Right hindlimb (tissue), 1 donor: ENCODE results near the gene FSTL3.
"Not testable (repeated sequence)": the region's sequence is repeated elsewhere in the genome, so short reads cannot be mapped to it uniquely, and the experiment has no call there.

Experiments used
- DNase-seq: peaks from one replicate; pipeline ENCODE4 v3.0.0-alpha.2; 2018

FSTL3 gene

DNA sequence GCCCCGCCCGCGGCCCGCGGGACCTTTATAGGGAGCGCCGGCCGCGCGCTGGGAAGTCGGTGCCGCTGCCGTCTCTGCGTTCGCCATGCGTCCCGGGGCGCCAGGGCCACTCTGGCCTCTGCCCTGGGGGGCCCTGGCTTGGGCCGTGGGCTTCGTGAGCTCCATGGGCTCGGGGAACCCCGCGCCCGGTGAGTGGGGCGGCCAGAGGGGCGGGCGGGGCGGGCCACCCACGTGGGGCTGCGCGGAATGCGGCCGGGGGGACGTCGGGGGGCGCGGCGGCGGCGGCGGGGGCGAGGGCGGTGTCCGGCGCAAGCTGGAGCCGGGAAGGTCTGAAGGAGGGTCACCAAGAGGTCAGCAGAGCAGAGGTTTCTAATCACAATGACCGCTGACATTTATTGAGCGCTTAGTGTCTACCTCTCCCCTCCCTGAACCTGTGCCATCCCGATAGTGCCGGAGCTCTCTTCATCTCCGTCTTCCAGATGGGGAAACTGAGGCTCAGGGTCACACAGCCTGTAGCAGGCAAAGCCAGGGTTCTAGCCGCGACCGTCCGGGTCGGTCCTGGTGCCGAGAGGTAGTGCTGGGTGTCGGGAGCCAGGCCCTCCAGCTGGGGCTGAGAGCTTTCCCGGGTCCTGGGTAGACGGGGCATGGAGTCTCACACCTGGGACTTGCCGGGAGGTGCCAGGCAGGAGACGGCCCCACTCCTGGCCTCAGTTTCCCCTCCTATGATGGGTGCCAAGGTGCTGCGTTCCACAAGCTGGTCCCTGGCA lies at the start of gene FSTL3:
Gene FSTL3 (plus strand): TSS at position 54 of the 767 bp plus-strand sequence. CDS start 32 bp downstream, at position 86.
- DNase-seq, result no peak

DNA sequence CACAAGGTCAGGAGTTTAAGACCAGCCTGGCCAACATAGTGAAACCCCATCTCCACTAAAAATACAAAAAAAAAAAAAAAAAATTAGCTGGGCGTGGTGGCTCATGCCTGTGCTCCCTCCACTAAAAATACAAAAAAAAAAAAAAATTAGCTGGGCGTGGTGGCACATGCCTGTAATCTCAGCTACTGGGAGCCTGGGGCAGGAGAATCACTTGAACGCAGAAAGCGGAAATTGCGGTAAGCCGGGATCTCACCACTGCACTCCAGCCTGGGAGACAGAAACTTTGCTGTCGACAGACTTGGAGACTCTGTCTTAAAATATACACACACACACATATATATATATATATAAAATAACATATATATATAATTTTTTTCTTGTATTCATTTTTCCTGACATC lies 49.6 kb upstream of the FSTL3 start:
- DNase-seq, result not testable (repeated sequence)

DNA sequence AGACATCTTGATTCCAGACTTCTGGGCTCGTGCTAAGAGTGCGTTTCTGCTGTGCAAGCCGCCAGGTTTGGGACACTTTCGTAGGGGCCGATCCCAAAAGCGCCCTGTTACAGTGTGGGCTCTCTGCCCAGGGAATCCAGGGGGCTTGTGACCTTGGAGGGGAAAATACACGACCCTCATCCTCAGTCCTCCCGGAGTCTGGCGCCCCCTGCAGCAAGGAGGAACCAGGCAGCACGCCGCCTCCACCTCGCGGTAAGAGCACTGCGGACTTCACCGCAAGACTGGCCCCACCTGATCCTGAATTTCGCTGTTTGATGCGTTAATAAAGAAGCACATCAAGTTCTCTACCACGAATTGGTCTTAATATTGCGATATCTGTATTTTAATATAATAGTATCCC lies 48.0 kb upstream of the FSTL3 start:
- no peak for DNase-seq

DNA sequence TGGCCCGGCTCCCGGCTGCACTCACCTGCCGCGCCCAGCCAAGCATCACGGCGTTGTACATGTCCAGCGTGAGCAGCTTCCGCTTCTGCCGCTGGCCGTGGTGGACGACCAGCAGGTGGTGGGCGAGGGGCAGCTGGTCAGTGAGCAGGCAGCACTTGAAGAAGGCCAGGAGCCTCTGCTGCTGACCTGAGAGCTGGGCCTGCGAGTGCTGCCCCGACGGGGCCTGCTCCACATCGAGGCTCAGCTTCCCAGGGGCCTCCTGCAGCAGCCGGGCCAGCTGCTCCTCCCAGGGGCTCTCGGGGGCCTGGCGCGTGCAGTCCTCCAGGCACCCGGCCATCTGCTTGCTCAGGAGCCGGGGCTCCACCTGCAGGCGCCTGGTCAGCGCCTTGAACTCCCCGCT lies 46.7 kb upstream of the FSTL3 start:
- not testable (repeated sequence) for DNase-seq

DNA sequence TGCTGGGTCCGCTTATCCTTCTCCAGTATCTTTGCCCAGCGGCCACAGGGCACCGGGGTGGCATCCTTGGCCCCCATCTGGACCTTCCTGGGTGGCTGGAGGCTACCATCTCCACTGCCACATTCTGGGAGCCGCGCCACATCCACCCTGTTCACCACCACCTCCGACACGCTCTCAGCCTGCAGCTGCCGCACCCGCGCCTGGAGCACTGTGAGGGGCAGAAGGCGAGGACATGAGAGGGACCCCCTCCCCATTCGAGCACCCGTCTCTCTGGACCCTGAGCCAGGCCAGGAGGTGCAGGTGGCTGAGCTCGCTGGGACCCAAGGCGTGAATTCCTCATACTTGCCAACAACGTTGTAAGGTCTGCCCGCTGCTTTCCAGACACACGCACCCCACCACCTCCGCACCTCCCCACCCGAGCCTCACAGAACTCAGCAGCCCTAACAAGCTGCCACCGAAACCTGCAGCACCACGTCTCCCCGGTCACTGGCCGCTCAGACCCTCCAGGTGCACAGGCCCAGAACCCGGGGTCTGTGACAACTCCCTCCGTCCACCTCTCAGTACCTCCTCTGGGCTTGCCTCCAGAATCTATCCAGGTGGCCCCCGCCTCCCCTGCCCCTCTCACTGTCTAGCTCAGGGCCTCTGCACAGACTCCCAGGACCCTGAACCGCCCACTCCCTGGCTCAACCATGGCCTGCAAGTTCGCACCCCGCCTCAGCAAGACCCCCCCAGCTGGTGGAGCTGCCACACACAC lies 46.1 kb upstream of the FSTL3 start:
- DNase-seq, result no peak

DNA sequence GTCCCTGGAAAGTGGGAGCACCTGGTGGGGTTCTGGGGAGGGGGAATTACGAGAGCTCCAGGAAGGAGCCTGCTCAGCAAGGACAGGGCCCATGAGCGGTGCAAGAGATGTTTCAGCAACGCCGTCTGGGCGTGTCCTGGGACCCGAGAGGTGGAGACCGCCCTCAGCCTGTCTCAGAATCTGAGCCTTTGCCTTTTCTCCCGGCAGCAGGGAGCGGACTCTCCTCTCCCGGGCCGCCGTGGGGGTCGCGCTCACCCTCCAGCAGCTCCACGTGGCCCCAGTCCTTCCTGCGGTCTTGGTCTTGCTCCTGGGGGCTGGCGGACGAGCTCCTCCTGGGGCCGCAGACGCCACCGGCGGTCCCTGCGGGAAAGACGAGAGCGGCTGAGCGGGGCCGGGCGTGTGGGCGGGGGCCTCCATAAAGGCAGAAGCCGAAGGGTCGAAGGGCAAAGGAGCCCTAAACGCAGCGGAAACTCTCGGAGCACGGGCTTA lies 43.6 kb upstream of the FSTL3 start:
- no peak for DNase-seq

DNA sequence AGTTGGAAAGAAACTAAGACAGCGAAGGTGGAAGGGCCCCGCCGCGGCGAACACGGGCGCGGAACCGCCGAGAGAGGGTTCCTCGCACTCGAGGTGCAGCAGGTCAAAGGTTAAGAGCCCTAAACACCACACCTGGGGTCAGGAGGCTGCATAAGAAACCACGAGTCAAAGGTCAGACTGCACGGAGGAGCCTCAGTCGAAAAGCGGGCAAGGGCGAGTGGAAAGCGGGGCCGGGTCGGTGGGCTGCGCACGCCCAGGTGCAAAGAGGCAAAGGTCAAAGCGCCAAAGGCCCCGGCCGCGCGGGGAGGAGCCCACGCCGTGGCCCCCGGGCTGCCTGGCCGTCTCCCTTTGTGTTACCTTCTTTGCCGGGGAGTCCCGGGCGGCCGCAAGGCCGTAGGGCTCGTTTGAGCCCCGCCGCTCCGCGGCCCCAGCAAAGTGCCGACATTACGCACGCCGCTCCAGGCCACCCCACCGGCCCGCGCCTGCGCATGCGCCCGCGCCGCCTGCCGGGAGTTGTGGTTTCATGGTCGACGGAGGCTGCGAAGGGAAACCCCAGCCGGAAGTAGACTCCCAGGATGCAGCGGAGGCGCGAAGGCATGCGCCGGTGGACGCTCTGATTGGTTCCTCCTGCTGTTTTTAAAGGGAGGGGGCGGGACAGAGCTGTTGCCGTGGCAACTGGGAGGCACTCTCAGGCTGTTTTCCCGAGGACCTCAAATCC lies 43.0 kb upstream of the FSTL3 start, which contains the start of gene POLRMT:
Gene POLRMT (minus strand): TSS at position 470 of the 718 bp plus-strand sequence. CDS start 25 bp downstream, at position 445.
- DNase-seq, result peak; percentile 99

DNA sequence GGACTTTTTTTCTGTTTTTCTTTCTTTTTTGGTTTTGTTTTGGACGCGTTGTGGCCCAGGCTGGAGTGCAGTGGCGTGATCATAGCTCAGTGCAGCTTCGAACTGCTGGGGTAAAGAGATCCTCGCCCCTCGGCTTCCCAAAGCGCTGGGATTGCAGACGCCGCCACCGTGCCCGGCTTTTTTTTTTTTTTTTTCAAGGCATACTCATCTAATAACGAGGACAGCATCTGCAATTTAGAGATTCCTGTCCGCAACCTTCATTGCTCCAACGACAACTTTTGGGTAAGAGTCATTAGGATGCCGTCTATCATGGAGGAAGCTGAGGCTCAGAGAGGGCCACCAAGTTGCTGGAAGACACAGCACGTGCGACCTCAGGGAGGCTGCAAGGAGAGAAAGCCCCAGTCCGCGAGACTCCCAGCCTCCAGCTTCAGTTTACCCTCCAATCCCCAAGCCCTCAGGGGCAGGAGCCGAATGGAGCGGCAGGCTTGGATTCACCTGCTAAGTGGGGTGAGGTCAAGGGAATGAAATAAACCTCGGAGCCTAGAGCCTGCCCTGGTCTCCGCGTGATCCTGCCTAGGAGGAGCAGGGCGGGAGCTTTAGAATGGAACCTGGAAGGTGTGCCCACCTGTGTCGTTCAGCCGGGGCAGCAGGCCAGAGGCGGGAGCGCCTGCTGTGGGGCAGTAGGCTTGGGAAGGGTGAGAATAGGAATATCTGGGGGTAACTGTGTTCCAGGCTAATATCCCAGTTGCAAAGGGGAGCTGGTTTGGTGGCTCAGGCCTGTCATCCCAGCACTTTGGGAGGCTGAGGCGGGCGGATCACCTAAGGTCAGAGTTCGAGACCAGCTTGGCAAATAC lies 42.2 kb upstream of the FSTL3 start:
- DNase-seq, result no peak

DNA sequence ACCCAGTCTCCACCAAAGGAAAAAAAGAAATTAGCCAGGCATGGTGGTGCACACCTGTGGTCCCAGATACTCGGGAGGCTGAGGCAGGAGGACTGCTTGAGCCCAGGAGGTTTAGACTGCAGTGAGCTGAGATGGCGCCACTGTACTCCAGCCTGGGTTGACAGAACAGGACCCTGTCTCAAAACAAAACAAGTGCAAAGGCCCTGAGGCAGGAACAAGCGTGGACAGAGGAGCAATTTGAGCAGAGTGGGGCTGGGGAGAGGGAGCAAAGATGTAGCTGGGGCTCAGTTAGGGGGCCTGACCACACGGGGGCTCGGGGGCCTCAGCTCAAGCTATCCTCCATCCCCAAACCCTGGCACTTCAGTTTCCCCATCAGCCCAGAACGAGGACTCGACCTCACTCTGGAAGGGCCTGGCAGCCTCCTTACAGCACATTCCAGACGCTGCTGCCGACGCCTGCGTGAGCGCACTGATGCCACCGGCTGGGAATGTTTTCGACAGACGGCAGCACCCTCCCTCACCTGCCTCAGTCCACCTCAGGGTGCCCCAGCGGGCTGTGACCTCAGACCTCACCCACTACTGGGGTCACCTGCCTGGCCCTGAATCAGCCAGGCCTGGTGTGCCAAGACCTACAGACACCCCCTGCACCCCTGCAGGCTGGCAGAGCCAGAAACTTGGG lies 41.1 kb upstream of the FSTL3 start:
- no peak for DNase-seq

DNA sequence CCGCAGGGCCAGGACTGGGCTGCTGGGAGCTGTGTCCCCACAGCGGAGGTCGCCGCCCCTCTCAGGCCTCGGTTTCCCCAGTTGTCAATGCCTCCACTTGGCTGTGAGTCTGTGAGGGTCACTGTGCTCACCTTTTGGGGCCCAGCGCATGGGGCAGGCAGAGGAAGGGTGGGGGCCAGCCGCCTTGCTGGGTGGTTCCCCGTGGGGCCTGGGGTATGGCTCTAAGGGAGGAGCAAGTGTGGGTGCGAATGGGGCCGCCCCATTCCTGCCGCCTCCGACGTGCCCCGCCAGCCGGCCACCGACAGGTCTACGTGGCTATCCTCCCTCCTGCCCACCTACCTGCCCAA lies 37.3 kb upstream of the FSTL3 start:
- DNase-seq, result no peak

DNA sequence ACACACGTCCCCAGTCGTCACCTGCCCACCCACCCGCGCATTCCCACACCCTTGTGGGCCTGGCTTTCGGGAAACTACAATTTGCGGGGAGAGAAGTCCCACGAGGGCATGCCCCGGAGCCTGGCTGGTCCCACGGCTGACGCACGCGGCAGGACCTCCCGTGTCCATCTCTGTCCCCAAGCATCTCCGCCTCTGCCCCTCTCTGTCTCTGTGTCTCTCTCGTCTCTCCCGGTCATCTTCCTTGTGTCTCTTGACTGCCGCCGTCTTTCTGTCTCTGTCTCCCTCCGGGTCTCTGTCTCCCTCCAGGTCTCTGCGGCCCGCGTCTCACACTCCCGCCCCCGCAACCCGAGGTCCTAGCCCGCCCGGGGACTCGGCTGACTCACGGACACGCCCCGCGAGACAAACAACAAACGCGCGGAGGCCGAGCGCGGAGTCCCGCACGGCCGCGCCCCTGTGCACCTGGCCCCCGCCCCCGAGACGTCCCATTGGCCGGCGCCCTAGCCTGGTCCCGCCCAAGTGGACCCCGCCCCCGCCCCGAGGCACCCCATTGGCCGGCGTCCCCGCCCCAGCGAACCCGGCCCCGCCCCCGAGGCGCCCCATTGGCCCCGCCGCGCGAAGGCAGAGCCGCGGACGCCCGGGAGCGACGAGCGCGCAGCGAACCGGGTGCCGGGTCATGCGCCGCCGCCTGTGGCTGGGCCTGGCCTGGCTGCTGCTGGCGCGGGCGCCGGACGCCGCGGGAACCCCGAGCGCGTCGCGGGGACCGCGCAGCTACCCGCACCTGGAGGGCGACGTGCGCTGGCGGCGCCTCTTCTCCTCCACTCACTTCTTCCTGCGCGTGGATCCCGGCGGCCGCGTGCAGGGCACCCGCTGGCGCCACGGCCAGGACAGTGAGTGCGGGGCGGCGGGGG lies 36.7 kb upstream of the FSTL3 start, which contains the start of gene FGF22:
Gene FGF22 (plus strand): TSS at position 627 of the 908 bp plus-strand sequence. CDS start 47 bp downstream, at position 674.
- peak; percentile 93 for DNase-seq

DNA sequence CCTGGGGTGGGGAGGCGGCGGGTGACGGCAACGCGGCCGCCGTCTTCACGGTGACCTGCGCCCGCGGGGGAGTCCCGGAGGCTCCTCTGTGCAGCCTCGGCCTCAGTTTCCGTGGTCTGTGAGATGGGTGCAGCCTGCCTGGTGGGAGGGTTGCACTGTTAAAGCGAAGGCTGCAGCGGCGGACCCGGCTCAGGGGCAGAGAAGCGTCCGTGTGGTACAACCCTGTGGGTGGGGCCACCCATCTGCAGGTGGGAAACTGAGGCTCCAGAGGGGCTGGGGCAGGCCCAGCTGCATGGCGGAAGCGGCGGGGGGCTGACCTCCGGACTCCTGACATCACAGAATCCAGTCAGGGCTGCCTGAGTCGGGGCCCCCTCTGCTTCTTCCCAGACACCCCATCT lies 36.0 kb upstream of the FSTL3 start:
- DNase-seq, result no peak

DNA sequence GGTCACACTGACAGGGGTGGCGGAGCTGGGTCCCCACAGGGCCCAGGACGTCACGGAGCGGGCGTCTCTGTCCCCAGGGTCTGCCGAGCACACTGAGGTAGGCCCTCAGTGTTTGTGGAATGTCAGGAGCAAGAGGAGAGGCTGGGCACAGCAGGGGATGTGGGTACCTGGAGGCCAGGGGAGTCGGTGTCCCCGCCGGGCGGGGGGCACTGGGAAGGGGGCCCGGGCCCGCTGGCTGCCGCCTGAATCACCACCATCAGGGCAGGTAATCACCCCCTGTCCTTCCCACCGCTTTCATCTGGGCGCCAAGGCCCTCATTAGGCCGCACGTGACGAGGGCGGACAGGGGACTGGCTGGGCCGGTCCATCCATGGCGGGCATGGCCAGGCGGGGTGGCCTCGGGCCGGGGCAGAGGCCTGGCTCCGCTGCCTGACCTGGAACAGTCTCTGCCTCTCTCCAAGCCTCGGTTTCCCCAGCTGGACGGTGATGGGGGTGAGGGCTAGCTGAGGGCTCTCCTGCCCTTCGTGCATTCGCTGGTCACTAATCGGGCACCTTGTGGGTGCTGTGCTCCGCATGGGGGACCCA lies 35.5 kb upstream of the FSTL3 start:
- no peak for DNase-seq

DNA sequence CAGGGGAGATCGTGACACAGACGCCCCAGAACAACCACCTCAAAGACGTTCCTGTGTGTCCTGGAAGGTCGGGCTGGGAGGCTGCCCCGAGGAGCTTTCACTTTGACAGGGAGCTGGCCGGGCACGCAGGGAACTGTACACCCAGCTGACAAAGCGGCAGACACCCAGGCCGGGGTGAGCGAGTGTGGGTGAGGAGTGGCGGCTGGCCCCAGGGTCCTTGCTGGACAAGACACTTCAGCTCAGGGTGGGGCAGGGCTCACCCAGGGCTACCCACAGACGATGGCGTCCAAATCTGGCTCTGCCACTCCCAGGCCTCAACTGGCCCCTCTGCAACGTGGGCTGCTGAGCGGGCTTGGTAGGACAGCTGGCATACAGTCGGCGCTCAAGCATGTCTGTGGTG lies 34.5 kb upstream of the FSTL3 start:
- no peak for DNase-seq

DNA sequence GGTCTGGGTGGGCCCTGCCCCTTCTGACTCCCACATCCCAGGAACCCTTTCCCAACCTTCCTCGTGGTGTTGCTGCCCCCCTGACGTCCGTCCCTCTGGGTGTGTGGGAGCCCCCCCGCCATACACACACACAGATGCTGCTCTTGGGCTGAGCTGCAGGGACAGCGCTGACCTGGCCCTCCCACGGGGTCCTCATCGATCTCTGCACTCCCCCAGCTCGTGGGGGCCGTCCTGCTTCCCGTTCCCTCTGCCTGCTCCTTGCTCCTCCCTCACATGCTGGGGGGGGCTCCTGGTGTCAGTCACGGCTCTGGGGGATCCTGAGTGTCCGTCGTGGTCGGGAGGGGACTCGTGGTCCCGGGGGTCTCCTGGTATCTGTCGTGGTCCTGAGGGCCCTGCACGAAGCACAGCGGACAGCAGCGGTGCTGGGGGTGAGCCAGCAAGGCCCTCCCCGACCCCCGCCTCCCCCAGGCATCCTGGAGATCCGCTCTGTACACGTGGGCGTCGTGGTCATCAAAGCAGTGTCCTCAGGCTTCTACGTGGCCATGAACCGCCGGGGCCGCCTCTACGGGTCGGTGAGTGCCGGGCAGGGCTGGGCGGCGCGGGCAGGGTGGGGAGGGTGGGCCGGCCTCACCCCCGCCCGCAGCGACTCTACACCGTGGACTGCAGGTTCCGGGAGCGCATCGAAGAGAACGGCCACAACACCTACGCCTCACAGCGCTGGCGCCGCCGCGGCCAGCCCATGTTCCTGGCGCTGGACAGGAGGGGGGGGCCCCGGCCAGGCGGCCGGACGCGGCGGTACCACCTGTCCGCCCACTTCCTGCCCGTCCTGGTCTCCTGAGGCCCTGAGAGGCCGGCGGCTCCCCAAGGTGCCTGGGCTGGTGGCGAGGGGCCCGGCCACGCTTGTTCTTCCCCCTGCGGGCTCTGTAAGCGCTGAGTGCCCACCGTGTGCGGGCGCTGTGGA lies 33.1 kb upstream of the FSTL3 start:
- DNase-seq, result no peak

DNA sequence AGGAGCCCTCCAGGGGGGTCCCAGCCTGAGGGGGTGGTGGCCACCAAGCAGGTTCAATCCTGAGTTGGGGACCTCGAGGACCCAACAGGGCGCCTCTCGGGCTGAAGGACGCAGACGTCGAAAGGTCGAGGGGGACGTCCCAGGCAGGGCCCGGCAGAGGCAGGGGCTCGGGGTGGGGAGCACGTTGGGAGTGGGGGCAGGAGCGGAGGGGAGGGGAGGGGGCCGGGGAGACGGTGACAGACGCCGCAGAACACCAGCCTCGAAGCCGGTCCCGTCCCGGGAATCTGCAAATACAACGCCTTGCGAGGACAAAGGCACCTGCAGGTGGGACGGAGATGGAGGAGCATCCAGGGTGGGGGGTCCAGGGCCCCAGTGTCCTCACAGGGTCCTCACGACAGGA lies 32.5 kb upstream of the FSTL3 start:
- DNase-seq, result no peak

DNA sequence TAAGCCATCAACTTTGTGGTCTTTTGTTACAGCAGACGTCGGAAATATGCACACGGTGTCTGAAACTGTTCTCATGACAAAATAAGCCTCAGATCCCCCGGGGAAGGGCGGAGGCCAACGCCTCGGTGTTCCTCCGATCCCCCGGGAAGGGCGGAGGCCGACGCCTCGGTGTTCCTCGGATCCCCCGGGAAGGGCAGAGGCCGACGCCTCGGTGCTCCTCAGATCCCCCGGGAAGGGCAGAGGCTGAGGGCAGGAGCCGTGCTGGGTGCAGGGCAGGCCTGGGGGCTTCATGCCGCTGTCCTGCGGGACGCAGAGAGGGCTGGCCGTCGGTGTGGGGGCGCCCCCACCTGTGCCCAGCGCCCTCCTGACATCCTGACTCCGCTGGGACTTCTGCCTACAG lies 31.8 kb upstream of the FSTL3 start:
- no peak for DNase-seq

DNA sequence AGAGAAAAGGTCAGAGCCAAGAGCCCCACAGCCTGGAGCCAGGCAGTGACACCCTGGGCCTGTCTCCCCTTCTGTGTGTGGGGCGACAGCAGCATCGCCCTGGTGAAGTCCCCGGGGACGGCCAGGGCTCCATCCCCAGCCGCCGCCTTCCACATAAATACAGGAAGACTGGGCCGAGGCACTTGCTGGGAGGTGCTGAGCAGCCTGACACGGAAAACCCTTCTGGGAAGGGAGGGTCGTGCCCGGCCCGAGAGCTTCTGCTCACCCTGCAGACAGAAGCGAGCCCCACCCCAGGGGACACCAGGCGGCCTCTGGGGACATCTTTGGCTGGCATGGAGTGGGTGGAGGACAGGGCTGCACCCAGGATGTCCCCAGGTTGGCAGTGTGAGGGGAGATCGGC lies 31.4 kb upstream of the FSTL3 start:
- no peak for DNase-seq
